NCI-H2171 (cell line): ENCODE data around the gene RSPO1.
"Not testable (repeated sequence)": the region's sequence is repeated elsewhere in the genome, so short reads cannot be mapped to it uniquely, and the experiment has no call there.

ENCODE experiments used
- DNase-seq: peaks from one replicate; lab custom pipeline; 2025; lab: John Stamatoyannopoulos, UW

The RSPO1 gene, protein sequence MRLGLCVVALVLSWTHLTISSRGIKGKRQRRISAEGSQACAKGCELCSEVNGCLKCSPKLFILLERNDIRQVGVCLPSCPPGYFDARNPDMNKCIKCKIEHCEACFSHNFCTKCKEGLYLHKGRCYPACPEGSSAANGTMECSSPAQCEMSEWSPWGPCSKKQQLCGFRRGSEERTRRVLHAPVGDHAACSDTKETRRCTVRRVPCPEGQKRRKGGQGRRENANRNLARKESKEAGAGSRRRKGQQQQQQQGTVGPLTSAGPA

DNA sequence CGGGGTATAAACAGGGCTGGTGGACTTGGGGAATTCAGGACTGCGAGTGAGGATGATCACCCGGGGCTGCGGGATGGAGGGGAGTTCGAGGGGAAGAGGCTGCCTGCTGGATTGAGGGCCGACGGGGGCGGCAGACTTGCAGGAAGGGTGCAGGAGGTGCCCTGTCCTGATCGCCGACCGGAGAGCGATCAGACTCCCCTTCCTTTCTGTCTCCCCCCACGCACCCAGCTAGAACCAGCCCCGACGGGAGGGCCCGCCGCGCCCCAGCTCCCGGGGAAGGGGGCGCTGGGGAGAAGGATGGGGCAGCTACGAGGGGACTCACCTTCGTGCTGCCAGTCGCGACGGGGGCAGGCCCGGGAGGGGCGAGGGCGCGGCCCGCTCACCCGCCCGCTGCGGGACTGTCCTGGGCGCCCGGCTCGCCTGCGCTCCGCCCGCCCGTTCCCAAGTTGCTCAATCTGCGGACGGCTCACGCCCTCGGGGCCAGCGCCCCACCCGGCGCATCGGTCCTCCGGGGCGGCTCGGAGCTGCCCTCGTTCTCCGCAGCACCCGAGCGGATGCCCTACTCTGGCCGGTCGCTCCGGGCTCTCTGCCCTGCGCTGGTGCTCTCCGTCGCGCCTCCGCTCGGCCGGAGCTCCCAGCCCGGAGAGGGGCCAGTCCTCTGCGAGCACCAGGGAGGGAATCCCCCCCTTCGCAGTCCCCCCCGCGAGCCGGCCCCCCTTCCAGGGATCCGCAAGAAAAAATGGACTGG is at the start of gene RSPO1:
TSS of gene RSPO1 (minus strand) at position 649 of the 748 bp plus-strand sequence. CDS start 5,231 bp downstream, outside the sequence.
- DNase-seq, result no peak

DNA sequence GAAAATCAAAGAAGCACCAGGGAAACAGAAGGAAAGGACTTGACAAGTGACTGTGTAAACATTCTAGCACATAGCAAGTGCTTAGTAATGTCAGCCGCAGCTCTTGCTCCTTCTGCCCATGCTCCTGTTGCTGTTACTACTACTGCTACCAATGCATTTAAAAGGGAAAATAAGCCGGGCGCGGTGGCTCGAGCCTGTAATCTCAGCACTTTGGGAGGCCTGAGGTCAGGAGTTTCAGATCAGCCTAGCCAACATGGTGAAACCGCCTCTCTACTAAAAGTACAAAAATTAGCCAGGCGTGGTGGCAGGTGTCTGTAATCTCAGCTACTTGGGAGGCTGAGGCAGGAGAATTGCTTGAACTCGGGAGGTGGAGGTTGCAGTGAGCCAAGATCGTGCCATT is 49.5 kb upstream of the RSPO1 start:
- DNase-seq, result not testable (repeated sequence)

DNA sequence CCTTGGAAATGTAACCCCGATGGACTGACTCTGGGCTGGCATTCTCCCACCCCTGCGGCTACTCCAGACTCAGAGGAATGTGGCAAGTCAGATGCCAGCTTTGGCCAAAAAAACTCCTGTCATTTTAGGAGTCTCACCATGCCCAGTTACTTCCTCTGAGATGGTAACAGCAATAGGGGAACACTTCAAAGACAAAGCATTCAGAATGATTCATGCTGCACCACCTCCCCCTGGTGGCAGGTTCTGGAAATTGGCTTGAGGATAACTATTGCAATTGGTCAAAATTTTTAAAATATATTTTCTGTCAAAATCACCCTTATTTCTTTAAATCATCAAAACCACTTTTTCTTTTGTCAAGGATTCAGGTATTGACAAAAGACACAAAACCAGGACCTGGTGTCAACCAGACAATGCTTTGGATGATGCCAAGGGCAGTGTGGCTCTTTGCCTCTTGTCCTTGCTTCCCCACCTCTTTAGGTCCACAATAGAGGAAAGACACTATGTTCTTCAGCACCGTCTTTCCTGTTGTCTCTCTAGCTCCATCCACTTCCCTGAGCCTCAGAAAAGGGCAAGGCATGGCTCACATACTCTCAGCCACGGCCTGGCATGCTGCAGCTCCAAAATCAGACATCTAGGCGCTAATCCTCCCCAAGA is 47.8 kb upstream of the RSPO1 start:
- DNase-seq, result peak; percentile 23

GRCh38 chr1:37680933-37681332 is 46.2 kb upstream of the RSPO1 start:
- no peak for DNase-seq

DNA sequence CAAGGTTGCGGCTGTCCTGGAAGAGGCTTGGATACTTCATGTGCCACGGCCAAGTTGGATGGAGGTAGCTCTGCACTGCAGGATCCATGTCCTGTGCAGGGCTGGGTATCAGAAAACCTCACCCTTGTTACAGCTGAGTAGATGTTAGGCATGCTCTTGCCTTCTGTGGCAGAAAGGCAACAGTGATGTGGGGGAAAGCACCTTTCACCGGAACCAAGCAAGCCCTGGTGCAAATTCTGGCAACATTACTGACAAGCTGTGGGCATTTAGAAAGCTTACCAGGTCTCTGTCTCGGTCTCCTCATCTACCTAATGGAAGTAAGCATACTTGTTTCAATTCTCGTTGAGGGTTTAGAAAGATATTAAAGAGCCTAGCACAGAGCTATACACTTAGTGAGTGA is 43.1 kb upstream of the RSPO1 start:
- no peak for DNase-seq

GRCh38 chr1:37677143-37677439 is 42.4 kb upstream of the RSPO1 start:
- no peak for DNase-seq

DNA sequence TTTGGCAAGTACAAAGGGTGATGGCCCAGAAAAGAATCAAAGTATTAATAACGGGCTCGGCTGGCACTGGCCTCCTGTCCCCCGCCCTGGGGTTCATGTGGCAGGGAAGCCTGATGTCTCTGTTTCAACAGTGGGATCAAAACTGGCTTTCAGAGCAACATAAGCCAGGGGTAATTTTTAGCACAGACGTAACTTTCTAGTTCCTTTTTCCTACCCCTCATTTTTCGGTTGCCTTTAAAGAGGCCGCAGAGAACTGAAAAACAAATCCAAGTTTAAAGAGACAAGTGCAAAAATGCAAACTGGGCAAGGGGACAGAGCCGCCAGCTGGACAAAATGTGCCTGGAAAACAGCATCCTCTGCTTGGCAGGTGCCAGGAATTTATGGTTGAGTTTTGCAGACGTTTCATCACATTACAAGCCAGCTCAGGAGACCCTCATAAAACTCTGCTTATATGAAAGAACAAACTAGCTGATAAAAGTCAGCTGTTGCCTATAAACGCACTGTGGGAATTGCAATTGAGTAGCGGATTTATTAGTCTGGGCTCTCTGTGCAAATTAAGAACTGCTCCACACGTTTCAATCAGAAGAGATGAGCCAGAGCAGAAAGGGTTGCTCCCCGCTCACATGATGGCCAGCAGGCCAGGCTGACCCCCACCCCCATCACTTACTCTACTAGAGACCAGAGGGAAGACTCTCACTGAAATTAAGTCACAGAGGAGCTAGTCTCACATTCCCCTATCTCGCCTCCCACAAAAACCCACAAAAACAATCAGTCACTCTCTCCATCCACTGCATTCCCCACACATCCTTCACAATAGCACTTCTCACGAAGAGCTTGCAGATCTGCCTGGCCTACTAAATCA is 41.8 kb upstream of the RSPO1 start:
- DNase-seq, result no peak

DNA sequence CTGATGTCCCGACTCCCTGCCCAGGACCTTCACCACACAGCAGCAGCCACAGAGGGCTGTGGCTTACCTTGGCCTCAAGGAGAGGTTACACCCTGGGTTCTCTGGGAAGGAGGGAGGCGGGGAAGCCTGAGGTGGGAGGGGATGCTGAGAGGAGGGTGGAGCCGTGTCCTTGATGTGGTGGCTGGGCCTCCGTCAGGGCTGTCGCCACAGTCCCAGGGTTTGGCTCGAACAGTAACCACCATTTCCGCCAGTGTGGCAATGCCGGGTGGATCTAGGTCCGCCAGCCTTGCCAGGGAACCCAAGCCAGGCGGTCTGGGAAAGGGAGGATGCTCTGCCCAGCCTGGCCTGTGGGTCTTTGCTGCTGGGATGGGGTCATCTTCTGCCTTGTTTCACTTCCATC is 39.2 kb upstream of the RSPO1 start:
- no peak for DNase-seq

- peak; percentile 8 for DNase-seq
These were observed 37.6 kb upstream of the RSPO1 start for GRCh38 chr1:37672136-37672870.

GRCh38 chr1:37671261-37671660 is 36.6 kb upstream of the RSPO1 start:
- DNase-seq, result no peak

- no peak for DNase-seq
These were observed 35.4 kb upstream of the RSPO1 start for GRCh38 chr1:37670133-37670532.

DNA sequence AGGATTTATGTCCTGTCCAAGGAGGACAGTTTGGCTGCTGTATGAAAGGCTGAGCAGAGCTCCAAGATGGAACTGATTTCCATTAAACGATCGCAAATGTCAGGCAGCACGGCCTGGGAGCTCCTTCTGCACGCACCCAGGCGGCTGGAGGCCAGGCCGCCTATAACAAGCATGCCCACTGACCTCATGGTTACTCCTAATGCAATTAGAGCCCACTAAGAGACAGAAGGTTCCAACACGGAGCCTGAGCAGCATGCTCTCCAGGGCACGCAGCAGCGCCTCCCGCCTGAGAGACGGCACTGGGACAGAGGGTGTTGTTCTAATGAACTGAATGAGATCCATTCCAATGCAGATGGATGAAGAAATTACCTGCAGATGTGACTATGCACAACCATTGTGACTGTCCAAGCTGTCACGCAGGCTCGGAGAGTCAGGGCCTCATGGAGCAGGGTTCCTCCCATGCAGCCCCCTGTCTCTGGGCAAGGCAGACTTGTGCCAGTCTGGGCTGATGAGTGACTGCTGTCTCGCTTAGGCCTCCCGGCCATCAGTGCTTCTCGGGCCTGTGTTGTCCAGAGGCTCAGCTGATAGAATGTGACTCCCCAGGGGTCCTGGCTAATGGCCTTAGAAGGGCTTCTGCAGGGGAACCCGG is 32.5 kb upstream of the RSPO1 start:
- DNase-seq, result no peak

- DNase-seq, result no peak
These were observed 31.7 kb upstream of the RSPO1 start for GRCh38 chr1:37666241-37666867.

GRCh38 chr1:37663426-37664000 is 28.8 kb upstream of the RSPO1 start:
- DNase-seq, result no peak

DNA sequence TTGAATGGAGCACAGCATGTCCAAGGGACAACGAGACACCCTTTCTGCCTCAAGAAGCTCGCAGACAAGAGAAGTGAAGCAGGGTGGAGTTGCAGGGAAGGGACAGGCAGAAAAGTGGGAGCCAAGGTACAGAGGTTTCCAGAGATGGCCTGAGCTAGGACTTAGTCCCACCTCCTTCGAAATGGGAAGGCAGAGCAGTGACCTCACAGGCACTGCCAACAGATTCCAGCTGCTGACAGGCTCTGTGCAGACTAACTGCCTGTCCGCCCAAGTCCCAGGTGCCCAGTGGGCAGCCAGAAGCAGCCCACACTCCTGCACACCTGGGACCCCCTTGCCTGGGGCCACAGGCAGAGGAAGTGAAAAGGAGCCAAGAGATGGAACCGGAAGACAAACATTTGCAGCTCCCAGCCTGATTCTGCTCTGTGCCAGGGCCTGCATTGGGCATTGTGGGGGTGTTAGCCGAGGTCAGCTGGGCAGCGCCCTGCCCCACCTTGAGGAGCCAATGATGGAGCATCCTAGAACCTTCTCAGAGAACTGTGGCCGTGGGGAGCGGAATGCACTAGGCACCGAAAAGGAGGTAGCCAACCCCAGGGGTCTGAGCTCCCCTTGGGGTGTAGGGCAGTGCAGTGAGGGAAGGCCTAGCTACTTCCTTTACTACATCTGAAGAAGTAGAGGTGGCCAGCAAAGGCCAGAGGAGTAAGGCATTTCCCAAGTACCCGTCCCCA is 27.5 kb upstream of the RSPO1 start:
- DNase-seq, result no peak

GRCh38 chr1:37661401-37661800 is 26.7 kb upstream of the RSPO1 start:
- DNase-seq, result no peak

GRCh38 chr1:37660664-37661063 is 26.0 kb upstream of the RSPO1 start:
- no peak for DNase-seq

DNA sequence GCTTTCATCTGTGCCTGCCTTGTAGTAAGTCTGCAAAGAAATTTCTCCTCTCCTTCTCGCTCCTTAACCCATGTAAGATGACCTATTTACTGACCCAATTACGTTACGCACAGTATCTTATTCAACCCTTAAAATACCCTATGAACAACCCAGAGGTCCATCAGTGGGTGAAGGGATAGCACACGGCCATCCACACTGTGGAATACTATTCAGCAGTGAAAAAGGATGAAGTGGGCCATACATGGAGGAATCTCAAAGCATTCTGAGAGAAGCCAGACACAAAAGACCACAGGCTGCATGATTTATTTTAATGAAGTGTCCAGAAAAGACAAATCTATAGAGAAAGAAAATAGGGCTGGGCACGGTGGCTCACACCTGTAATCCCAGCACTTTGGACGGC is 23.8 kb upstream of the RSPO1 start:
- no peak for DNase-seq

GRCh38 chr1:37657620-37658412 is 23.1 kb upstream of the RSPO1 start:
- DNase-seq, result no peak
